Measurements from ENCODE around the gene MC1R. TPM values are rescaled to one million over a fixed set of nuclear protein-coding genes. Genes with fewer than 3 reads are reported as not detected.

The MC1R gene
- polyA plus RNA-seq, 2 of the 4 experiments (the other 2 are of a cell fraction), result 7.4 to 8.0 TPM

DNA sequence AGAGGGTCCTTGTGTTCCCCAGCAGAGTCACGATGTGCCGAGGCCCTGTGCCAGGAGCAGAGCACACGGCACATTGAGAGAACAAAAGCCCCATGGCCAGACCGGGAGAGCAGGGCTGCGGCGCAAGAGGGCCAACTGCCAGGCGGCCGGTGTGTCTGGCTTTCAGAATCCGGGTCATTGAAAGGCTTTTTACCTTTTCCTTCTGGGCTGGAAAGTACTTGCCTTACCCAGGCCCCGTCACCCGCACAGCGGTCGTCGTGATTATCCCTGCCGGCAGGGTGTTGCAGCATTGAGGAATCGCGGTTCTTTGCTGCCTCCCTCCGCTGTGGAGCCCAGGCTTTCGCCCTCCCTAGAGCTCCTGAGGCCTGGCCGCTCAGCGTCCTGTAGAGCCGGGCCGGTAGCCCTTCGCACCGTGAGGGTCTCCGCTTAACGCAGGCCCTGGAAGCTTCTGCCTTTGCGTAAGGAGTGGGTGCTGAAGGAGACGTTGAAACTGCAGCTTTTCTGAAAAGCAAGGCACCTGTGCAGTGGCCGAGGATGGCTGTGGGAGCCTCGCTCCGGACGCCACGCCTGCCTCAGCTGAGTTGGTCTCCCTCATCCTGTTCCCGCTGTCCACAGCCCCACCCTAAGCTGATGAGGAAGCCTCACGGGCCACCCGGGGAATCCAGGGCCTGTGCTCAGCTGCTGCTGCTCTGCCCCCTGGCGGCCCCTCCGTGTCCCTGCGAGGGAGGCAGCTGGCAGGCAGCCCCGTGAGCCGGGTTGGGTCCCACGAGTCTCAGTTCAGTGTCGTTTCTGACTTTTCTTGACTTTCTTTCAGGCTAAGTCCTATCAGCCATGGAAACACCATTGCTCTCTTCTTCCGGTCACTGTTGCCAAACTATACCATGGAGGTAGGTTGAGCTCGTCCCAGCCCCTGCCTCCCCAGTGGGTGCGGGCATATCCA lies 8.6 kb upstream of the MC1R start (continued):
- TF ChIP-seq, protein P1, sequence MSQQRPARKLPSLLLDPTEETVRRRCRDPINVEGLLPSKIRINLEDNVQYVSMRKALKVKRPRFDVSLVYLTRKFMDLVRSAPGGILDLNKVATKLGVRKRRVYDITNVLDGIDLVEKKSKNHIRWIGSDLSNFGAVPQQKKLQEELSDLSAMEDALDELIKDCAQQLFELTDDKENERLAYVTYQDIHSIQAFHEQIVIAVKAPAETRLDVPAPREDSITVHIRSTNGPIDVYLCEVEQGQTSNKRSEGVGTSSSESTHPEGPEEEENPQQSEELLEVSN (IDR thresholded peaks at IDR 0.05; ENCODE audit: borderline replicate concordance, low read depth), result no peak
- peak; percentile 21; the same call in 1 of the 2 replicates for TF ChIP-seq MAX (IDR thresholded peaks at IDR 0.05)
- TF ChIP-seq GATA3 (IDR thresholded peaks at IDR 0.05; ENCODE audit: borderline replicate concordance), result no peak
- TF ChIP-seq, protein P2, sequence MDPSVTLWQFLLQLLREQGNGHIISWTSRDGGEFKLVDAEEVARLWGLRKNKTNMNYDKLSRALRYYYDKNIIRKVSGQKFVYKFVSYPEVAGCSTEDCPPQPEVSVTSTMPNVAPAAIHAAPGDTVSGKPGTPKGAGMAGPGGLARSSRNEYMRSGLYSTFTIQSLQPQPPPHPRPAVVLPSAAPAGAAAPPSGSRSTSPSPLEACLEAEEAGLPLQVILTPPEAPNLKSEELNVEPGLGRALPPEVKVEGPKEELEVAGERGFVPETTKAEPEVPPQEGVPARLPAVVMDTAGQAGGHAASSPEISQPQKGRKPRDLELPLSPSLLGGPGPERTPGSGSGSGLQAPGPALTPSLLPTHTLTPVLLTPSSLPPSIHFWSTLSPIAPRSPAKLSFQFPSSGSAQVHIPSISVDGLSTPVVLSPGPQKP (IDR thresholded peaks at IDR 0.05; ENCODE audit: low read depth, low read length), result no peak
- TF ChIP-seq EHMT2 (IDR thresholded peaks at IDR 0.05; ENCODE audit: low read depth), result no peak
- TF ChIP-seq RCOR1 (IDR thresholded peaks at IDR 0.05; ENCODE audit: low read depth, low read length), result no peak
- TF ChIP-seq USF2 (IDR thresholded peaks at IDR 0.05), result no peak
- peak; percentile 43 to 55; a peak in 4 of 5 replicates for TF ChIP-seq RAD21 (conservative IDR thresholded peaks at IDR 0.05 in 1 of 2, IDR thresholded peaks at IDR 0.05 in 1 of 2)
- TF ChIP-seq MAZ (IDR thresholded peaks at IDR 0.05; ENCODE audit: borderline replicate concordance, low read depth, low read length), result no peak
- no peak for TF ChIP-seq CHD2 (IDR thresholded peaks at IDR 0.05; ENCODE audit: low read length, partially characterized antibody)
- TF ChIP-seq PHF8 (IDR thresholded peaks at IDR 0.05; ENCODE audit: borderline replicate concordance, low read depth), result no peak
- no peak for TF ChIP-seq EP300 (IDR thresholded peaks at IDR 0.05)
- TF ChIP-seq CBX2 (IDR thresholded peaks at IDR 0.05; ENCODE audit: borderline replicate concordance, low read depth), result no peak
- TF ChIP-seq ATOH8 (CRISPR knock-in tag; IDR thresholded peaks at IDR 0.05; ENCODE audit: low read depth), result no peak

GRCh38 chr16:89910717-89911354 lies 7.8 kb upstream of the MC1R start:
- FAIRE-seq (no peak), ATAC-seq (peak in 1 of 2 experiments; percentile 5; a peak in 3 of 6 replicates), DNase-seq (ENCODE audit: low read depth in 1 of 2, low spot score in 1 of 2) (no peak)
- H3K27ac ChIP-seq, result peak overlapping the region in 1 of 2 experiments; percentile 68; a peak in 2 of 6 replicates
- 93% methylated on average over 26 of the region's 27 CpGs for WGBS (ENCODE audit: missing lambda C conversion rate)
- CTCF ChIA-PET, result interaction anchor here (0.6 to 7.6 kb wide), 27 partner anchors 10 to 211 kb away, joined by 3 to 109 read pairs (median 5); partner anchors contain the start of genes MC1R, SPATA2L and TUBB3
- POLR2A ChIA-PET, result interaction anchor here (0.5 to 1.5 kb wide), 4 partner anchors 12 to 309 kb away, joined by 3 to 19 read pairs (median 4); partner anchors contain the start of genes TCF25 and TUBB3
- no peak overlapping the region for H3K4me3 ChIP-seq
- H3K4me1 ChIP-seq, result peaks cover 4% of the 10 kb centered on the region; the same call in 2 of the 3 replicates
- TF ChIP-seq TP53 (CRISPR knock-in tag; IDR thresholded peaks at IDR 0.05) (no peak), HOXB13 (CRISPR knock-in tag; IDR thresholded peaks at IDR 0.05; ENCODE audit: low read depth) (no peak), USF2 (IDR thresholded peaks at IDR 0.05) (no peak), KDM5A (IDR thresholded peaks at IDR 0.05) (no peak), FOSB (CRISPR knock-in tag; IDR thresholded peaks at IDR 0.05) (no peak), HES2 (IDR thresholded peaks at IDR 0.05) (no peak), FOSL2 (IDR thresholded peaks at IDR 0.05) (no peak), FOSL2 (CRISPR knock-in tag; IDR thresholded peaks at IDR 0.05) (no peak), SMC3 (IDR thresholded peaks at IDR 0.05) (no peak), ZFP36 (IDR thresholded peaks at IDR 0.05; ENCODE audit: borderline replicate concordance, partially characterized antibody) (no peak), NR3C1 (IDR thresholded peaks at IDR 0.05) (no peak), CBX2 (IDR thresholded peaks at IDR 0.05; ENCODE audit: borderline replicate concordance, low read depth) (no peak), POLR2A (IDR thresholded peaks at IDR 0.05; ENCODE audit: low read length) (no peak), HEYL (CRISPR knock-in tag; IDR thresholded peaks at IDR 0.05) (no peak)
- peaks cover 7% of the 10 kb centered on the region; the same call in 1 of the 3 replicates for H3K9me3 ChIP-seq
- no peak overlapping the region for H3K4me2 ChIP-seq

All from A549 (cell line).